HL-60 (cell line): ENCODE results near the gene EPN1.

Experiments used
- GABPA ChIP-seq: IDR thresholded peaks from 2 replicates; pipeline ENCODE4 v1.6.1; 2012; ENCODE audit warnings: low read depth
- POLR2AphosphoS5 ChIP-seq: IDR thresholded peaks from 2 replicates; pipeline ENCODE4 v1.6.1; 2012; ENCODE audit warnings: low read depth
- SPI1 ChIP-seq: IDR thresholded peaks from 2 replicates; pipeline ENCODE4 v1.6.1; 2012; ENCODE audit warnings: low read depth, mild to moderate bottlenecking, borderline replicate concordance
- TF ChIP-seq, protein P1 (sequence below): IDR thresholded peaks from one replicate; pipeline ENCODE4 v1.5.1; 2011; ENCODE audit warnings: low read length, control low read depth, inconsistent platforms; ENCODE audit not compliant: insufficient read depth
- TF ChIP-seq, protein P2 (sequence below): IDR thresholded peaks from 2 replicates; pipeline ENCODE4 v1.6.1; 2012; ENCODE audit warnings: low read depth; ENCODE audit not compliant: insufficient replicate concordance

DNA sequence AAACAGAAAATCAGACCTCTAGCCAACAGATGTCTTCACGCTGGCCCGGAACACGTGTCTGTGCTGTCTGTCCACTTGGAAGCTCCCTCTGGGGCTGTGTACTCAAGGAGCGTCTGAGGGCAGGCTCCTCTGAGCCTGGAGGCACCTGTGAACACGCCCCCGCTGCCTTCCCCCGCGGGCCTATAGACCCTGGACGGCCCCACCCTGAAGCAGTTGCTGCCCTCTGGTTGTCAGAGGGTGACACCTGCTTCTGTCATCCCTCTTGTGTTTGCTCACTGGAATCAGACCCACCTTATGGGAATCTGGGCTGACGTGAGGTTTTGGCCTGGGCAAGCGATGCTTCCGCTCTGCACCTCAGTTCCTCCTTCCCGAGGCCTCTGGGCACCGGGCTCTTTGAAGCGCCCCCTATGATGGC, 19.2 kb downstream of the EPN1 start:
- TF ChIP-seq, protein P1, sequence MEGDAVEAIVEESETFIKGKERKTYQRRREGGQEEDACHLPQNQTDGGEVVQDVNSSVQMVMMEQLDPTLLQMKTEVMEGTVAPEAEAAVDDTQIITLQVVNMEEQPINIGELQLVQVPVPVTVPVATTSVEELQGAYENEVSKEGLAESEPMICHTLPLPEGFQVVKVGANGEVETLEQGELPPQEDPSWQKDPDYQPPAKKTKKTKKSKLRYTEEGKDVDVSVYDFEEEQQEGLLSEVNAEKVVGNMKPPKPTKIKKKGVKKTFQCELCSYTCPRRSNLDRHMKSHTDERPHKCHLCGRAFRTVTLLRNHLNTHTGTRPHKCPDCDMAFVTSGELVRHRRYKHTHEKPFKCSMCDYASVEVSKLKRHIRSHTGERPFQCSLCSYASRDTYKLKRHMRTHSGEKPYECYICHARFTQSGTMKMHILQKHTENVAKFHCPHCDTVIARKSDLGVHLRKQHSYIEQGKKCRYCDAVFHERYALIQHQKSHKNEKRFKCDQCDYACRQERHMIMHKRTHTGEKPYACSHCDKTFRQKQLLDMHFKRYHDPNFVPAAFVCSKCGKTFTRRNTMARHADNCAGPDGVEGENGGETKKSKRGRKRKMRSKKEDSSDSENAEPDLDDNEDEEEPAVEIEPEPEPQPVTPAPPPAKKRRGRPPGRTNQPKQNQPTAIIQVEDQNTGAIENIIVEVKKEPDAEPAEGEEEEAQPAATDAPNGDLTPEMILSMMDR: no peak
- TF ChIP-seq POLR2AphosphoS5 (no peak), SPI1 (no peak), GABPA (no peak)
- TF ChIP-seq, protein P2, sequence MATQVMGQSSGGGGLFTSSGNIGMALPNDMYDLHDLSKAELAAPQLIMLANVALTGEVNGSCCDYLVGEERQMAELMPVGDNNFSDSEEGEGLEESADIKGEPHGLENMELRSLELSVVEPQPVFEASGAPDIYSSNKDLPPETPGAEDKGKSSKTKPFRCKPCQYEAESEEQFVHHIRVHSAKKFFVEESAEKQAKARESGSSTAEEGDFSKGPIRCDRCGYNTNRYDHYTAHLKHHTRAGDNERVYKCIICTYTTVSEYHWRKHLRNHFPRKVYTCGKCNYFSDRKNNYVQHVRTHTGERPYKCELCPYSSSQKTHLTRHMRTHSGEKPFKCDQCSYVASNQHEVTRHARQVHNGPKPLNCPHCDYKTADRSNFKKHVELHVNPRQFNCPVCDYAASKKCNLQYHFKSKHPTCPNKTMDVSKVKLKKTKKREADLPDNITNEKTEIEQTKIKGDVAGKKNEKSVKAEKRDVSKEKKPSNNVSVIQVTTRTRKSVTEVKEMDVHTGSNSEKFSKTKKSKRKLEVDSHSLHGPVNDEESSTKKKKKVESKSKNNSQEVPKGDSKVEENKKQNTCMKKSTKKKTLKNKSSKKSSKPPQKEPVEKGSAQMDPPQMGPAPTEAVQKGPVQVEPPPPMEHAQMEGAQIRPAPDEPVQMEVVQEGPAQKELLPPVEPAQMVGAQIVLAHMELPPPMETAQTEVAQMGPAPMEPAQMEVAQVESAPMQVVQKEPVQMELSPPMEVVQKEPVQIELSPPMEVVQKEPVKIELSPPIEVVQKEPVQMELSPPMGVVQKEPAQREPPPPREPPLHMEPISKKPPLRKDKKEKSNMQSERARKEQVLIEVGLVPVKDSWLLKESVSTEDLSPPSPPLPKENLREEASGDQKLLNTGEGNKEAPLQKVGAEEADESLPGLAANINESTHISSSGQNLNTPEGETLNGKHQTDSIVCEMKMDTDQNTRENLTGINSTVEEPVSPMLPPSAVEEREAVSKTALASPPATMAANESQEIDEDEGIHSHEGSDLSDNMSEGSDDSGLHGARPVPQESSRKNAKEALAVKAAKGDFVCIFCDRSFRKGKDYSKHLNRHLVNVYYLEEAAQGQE: no peak
